HG03108 (cell line): Measurements from ENCODE around the gene LRRC59.

Experiments used
- ATAC-seq: cut with Tn5 transposase; IDR thresholded peaks from one replicate; pipeline ENCODE4 v1.9.1; 2021; ENCODE audit warnings: moderate library complexity; ENCODE audit not compliant: unreplicated experiment

Gene LRRC59

GRCh38 chr17:50363217-50364060, 33.9 kb downstream of the LRRC59 start:
- no peak for ATAC-seq

GRCh38 chr17:50362661-50363060, 34.7 kb downstream of the LRRC59 start:
- no peak for ATAC-seq

GRCh38 chr17:50361561-50362480, 35.5 kb downstream of the LRRC59 start:
- ATAC-seq = no peak

- no peak for ATAC-seq
Measured at GRCh38 chr17:50360486-50361115, 36.7 kb downstream of the LRRC59 start.

- no peak for ATAC-seq
Measured at GRCh38 chr17:50359998-50360461, 37.3 kb downstream of the LRRC59 start.

- ATAC-seq = no peak
Measured at GRCh38 chr17:50359005-50359699, 38.2 kb downstream of the LRRC59 start.

- ATAC-seq = no peak
Measured at GRCh38 chr17:50358177-50358576, 39.1 kb downstream of the LRRC59 start.

- ATAC-seq = no peak
Measured at GRCh38 chr17:50356892-50357510, 40.3 kb downstream of the LRRC59 start.

GRCh38 chr17:50356418-50356817, 40.9 kb downstream of the LRRC59 start:
- no peak for ATAC-seq

GRCh38 chr17:50355701-50356341, 41.5 kb downstream of the LRRC59 start:
- no peak for ATAC-seq

- ATAC-seq = no peak
Measured at GRCh38 chr17:50355336-50355700, 42.0 kb downstream of the LRRC59 start.

- no peak for ATAC-seq
Measured at GRCh38 chr17:50354776-50355175, 42.5 kb downstream of the LRRC59 start.

- ATAC-seq = no peak
Measured at GRCh38 chr17:50354198-50354597, 43.1 kb downstream of the LRRC59 start.

GRCh38 chr17:50353600-50354195, 43.6 kb downstream of the LRRC59 start:
- no peak for ATAC-seq

GRCh38 chr17:50352693-50353599, 44.4 kb downstream of the LRRC59 start:
- ATAC-seq = no peak

GRCh38 chr17:50352072-50352692, 45.1 kb downstream of the LRRC59 start:
- ATAC-seq = no peak

GRCh38 chr17:50350733-50351132, 46.6 kb downstream of the LRRC59 start:
- no peak for ATAC-seq

- no peak for ATAC-seq
Measured at GRCh38 chr17:50349243-50349600, 48.1 kb downstream of the LRRC59 start.
